Upper lobe of left lung (tissue), 6 donors: ENCODE data around the gene CIB4. TPM values are rescaled to one million over a fixed set of nuclear protein-coding genes. Genes with fewer than 3 reads are reported as not detected.

ENCODE experiments used
- ATAC-seq, 2 donors: fragments of 200-7000 bp; cut with Tn5 transposase; one replicate each; pipeline ENCODE4 v1.9.1; 2022; ENCODE audit warnings: mild to moderate bottlenecking in 2 of 2, moderate library complexity in 2 of 2; ENCODE audit not compliant: low FRiP score in 2 of 2
- DNase-seq, 2 donors: peaks; one replicate each; pipeline ENCODE4 v3.0.0-alpha.2; 2019 to 2020
- H3K27ac ChIP-seq, 4 donors: fragments of 200-600 bp; sonication (generic); one replicate each; pipeline ENCODE4 v1.5.1; 2016 to 2019
- H3K27me3 ChIP-seq, 4 donors: fragments of 200-600 bp; sonication (generic); one replicate each; pipeline ENCODE4 v1.5.1; 2017 to 2019
- H3K36me3 ChIP-seq, 4 donors: fragments of 200-600 bp; sonication (generic); one replicate each; pipeline ENCODE4 v1.5.1; 2016 to 2019
- H3K4me1 ChIP-seq, 4 donors: fragments of 200-600 bp; sonication (generic); one replicate each; pipeline ENCODE4 v1.5.1; 2018 to 2019
- H3K4me3 ChIP-seq, 4 donors: fragments of 200-600 bp; sonication (generic); one replicate each; pipeline ENCODE4 v1.5.1; 2017 to 2019; ENCODE audit warnings: mild to moderate bottlenecking in 2 of 4, moderate library complexity in 1 of 4
- H3K9me3 ChIP-seq, 4 donors: fragments of 200-600 bp; sonication (generic); one replicate each; pipeline ENCODE4 v1.5.1; 2018 to 2019
- CTCF ChIP-seq, 6 experiments: fragments of 450-650 bp in 4 of 6; fragments of 200-600 bp in 2 of 6; sonication (generic) in 2 of 6; IDR thresholded peaks; one replicate each; pipeline ENCODE4 v1.5.1; 2016 to 2019; ENCODE audit warnings: antibody characterized with exemption in 6 of 6
- EP300 ChIP-seq, 4 donors: sonication (generic); formaldehyde crosslinking; IDR thresholded peaks; one replicate each; pipeline ENCODE4 v1.5.1; 2017; ENCODE audit warnings: antibody characterized with exemption in 4 of 4, control low read depth in 2 of 4
- POLR2A ChIP-seq, 4 donors: fragments of 450-650 bp; IDR thresholded peaks; one replicate each; pipeline ENCODE4 v1.5.1; 2016 to 2017; ENCODE audit warnings: antibody characterized with exemption in 4 of 4, mild to moderate bottlenecking in 2 of 4
- POLR2AphosphoS5 ChIP-seq, 2 donors: sonication (generic); formaldehyde crosslinking; IDR thresholded peaks; one replicate each; pipeline ENCODE4 v1.5.1; 2017; ENCODE audit warnings: antibody characterized with exemption in 2 of 2
- WGBS, 2 donors: methylation state at CpG; one replicate each; pipeline ENCODE4 v1.1.5; 2017 to 2018; 5-methylcytosine and 5-hydroxymethylcytosine counted together
- total RNA-seq, 6 donors: library from RNA; depleted of rRNA in 4 of 6; stranded (reverse); fragments of >200 nt in 4 of 6; gene quantifications; one replicate each; pipeline versions ENCODE4 v1.1.0 to v1.2.1, GENCODE V29; 2016 to 2021
- donor health status: DM: no; HTN: no; CAD: no; lungs with moderate emphysema.
- donor health status: DM: no; HTN: yes; CAD: no; lungs with severe emphysema.

Gene CIB4
- total RNA-seq, 6 donors from 2014 or later, result not detected

- WGBS, 2 donors, result 79 to 80% methylated on average over 6 to 13 of the region's 13 CpGs
- TF ChIP-seq POLR2A (IDR thresholded peaks at IDR 0.05), result no peak
- no peak for TF ChIP-seq EP300 (IDR thresholded peaks at IDR 0.05)
- TF ChIP-seq CTCF (IDR thresholded peaks at IDR 0.05), result no peak
- TF ChIP-seq POLR2AphosphoS5 (IDR thresholded peaks at IDR 0.05), result no peak
- Histone ChIP-seq H3K9me3 (no peaks in the 10 kb centered on the region), H3K27ac (no peak overlapping the region), H3K4me1 (no peaks in the 10 kb centered on the region), H3K27me3 (no peaks in the 10 kb centered on the region), H3K36me3 (no peaks in the 10 kb centered on the region), H3K4me3 (no peak overlapping the region)
- ATAC-seq, result no peak
- no peak for DNase-seq
Measured at GRCh38 chr2:26631401-26632170, 9.6 kb downstream of the CIB4 start.

GRCh38 chr2:26630669-26631360 is 10.4 kb downstream of the CIB4 start:
- Histone ChIP-seq H3K36me3 (no peaks in the 10 kb centered on the region), H3K9me3 (no peaks in the 10 kb centered on the region), H3K27me3 (no peaks in the 10 kb centered on the region), H3K4me1 (no peaks in the 10 kb centered on the region), H3K4me3 (no peak overlapping the region), H3K27ac (no peak overlapping the region)
- DNase-seq, result peak in 1 of 2 donors; percentile 68
- TF ChIP-seq POLR2A (IDR thresholded peaks at IDR 0.05), result no peak
- TF ChIP-seq EP300 (IDR thresholded peaks at IDR 0.05), result no peak
- no peak for TF ChIP-seq CTCF (IDR thresholded peaks at IDR 0.05)
- no peak for TF ChIP-seq POLR2AphosphoS5 (IDR thresholded peaks at IDR 0.05)
- 68 to 69% methylated on average over 10 of the region's 10 CpGs for WGBS, 2 donors
- peak in 1 of 2 donors; percentile 30 for ATAC-seq

- no peaks in the 10 kb centered on the region for H3K4me1 ChIP-seq
- H3K27ac ChIP-seq, result no peak overlapping the region
- TF ChIP-seq POLR2A (IDR thresholded peaks at IDR 0.05) (no peak), POLR2AphosphoS5 (IDR thresholded peaks at IDR 0.05) (no peak), EP300 (IDR thresholded peaks at IDR 0.05) (no peak), CTCF (IDR thresholded peaks at IDR 0.05) (no peak)
- ATAC-seq (no peak), DNase-seq (no peak)
- no peak overlapping the region for H3K4me3 ChIP-seq
- WGBS, 2 donors, result 80 to 85% methylated on average over 4 of the region's 4 CpGs
- H3K27me3 ChIP-seq, result no peaks in the 10 kb centered on the region
- H3K9me3 ChIP-seq, result no peaks in the 10 kb centered on the region
- H3K36me3 ChIP-seq, result no peaks in the 10 kb centered on the region
Measured at GRCh38 chr2:26630235-26630634, 10.9 kb downstream of the CIB4 start.

GRCh38 chr2:26629751-26630150 is 11.4 kb downstream of the CIB4 start:
- Histone ChIP-seq H3K4me3 (no peak overlapping the region), H3K9me3 (no peaks in the 10 kb centered on the region), H3K4me1 (no peaks in the 10 kb centered on the region), H3K36me3 (no peaks in the 10 kb centered on the region), H3K27ac (no peak overlapping the region), H3K27me3 (no peaks in the 10 kb centered on the region)
- ATAC-seq (no peak), DNase-seq (no peak)
- WGBS, 2 donors, result 76 to 87% methylated on average over 7 to 10 of the region's 10 CpGs
- TF ChIP-seq EP300 (IDR thresholded peaks at IDR 0.05), result no peak
- no peak for TF ChIP-seq POLR2AphosphoS5 (IDR thresholded peaks at IDR 0.05)
- TF ChIP-seq POLR2A (IDR thresholded peaks at IDR 0.05), result no peak
- no peak for TF ChIP-seq CTCF (IDR thresholded peaks at IDR 0.05)
